ENCODE results near the gene NIN. TPM values are rescaled to one million over a fixed set of nuclear protein-coding genes. Genes with fewer than 3 reads are reported as not detected.

Gene NIN
- total and polyA plus RNA-seq, 4 donors: 1.7 to 11.1 (median 4.0) TPM

- WGBS: 36% methylated on average over 1 of the region's 1 CpG
- TF ChIP-seq ATF3 (IDR thresholded peaks at IDR 0.05) (no peak), ZBTB33 (IDR thresholded peaks at IDR 0.05) (no peak), HNF4A (conservative IDR thresholded peaks at IDR 0.05) (peak; percentile 45 to 69), HNF4G (IDR thresholded peaks at IDR 0.05) (no peak), MAX (IDR thresholded peaks at IDR 0.05) (no peak)
- peaks cover 0 to 5% (median 3%) of the 10 kb centered on the region in 4 donors for H3K36me3 ChIP-seq (ENCODE audit: control insufficient read depth in 4 of 4, insufficient read depth in 3 of 4, low read depth in 1 of 4, low read length in 3 of 4)
- DNase-seq (ENCODE audit: low spot score): no peak
- no peaks in the 10 kb centered on the region for H3K4me1 ChIP-seq (ENCODE audit: control insufficient read depth in 4 of 4, insufficient read depth in 4 of 4, low read length in 3 of 4)
- no peak overlapping the region for H3K9ac ChIP-seq (ENCODE audit: low read depth in 1 of 2, low read length in 2 of 2)
- no peak overlapping the region for H3K4me3 ChIP-seq (ENCODE audit: low read depth in 1 of 3, low read length in 3 of 3)
- no peaks in the 10 kb centered on the region for H3K9me3 ChIP-seq (ENCODE audit: control insufficient read depth in 4 of 4, low read length in 3 of 4)
- H3K27ac ChIP-seq (ENCODE audit: low read depth in 1 of 2, low read length in 2 of 2): no peak overlapping the region
- H3K27me3 ChIP-seq (ENCODE audit: control insufficient read depth in 4 of 4, insufficient read depth in 4 of 4, low read length in 3 of 4): no peaks in the 10 kb centered on the region
Measured at GRCh38 chr14:50718949-50719348, 112.0 kb downstream of the NIN start.

- no peak for DNase-seq (ENCODE audit: low spot score)
- no peaks in the 10 kb centered on the region for H3K9me3 ChIP-seq (ENCODE audit: control insufficient read depth in 4 of 4, low read length in 3 of 4)
- H3K4me3 ChIP-seq (ENCODE audit: low read depth in 1 of 3, low read length in 3 of 3): no peak overlapping the region
- TF ChIP-seq FOXA2 (IDR thresholded peaks at IDR 0.05) (no peak), MAX (IDR thresholded peaks at IDR 0.05) (no peak), YY1 (IDR thresholded peaks at IDR 0.05) (no peak), GABPA (IDR thresholded peaks at IDR 0.05 in 1 of 2, conservative IDR thresholded peaks at IDR 0.05 in 1 of 2) (no peak), HNF4A (conservative IDR thresholded peaks at IDR 0.05) (no peak), RAD21 (IDR thresholded peaks at IDR 0.05) (no peak), ATF3 (IDR thresholded peaks at IDR 0.05) (no peak), REST (IDR thresholded peaks at IDR 0.05) (no peak), EGR1 (IDR thresholded peaks at IDR 0.05; ENCODE audit: low read depth in 2 of 2) (no peak), TAF1 (conservative IDR thresholded peaks at IDR 0.05) (no peak), RXRA (IDR thresholded peaks at IDR 0.05) (no peak), SP1 (IDR thresholded peaks at IDR 0.05) (no peak)
- no peaks in the 10 kb centered on the region for H3K27me3 ChIP-seq (ENCODE audit: control insufficient read depth in 4 of 4, insufficient read depth in 4 of 4, low read length in 3 of 4)
- H3K4me1 ChIP-seq (ENCODE audit: control insufficient read depth in 4 of 4, insufficient read depth in 4 of 4, low read length in 3 of 4): no peaks in the 10 kb centered on the region
- no peaks in the 10 kb centered on the region for H3K36me3 ChIP-seq (ENCODE audit: control insufficient read depth in 4 of 4, insufficient read depth in 3 of 4, low read depth in 1 of 4, low read length in 3 of 4)
- 84% methylated on average over 7 of the region's 7 CpGs for WGBS
- no peak overlapping the region for H3K9ac ChIP-seq (ENCODE audit: low read depth in 1 of 2, low read length in 2 of 2)
- no peak overlapping the region for H3K27ac ChIP-seq (ENCODE audit: low read depth in 1 of 2, low read length in 2 of 2)
Measured at GRCh38 chr14:50717811-50718210, 113.2 kb downstream of the NIN start.

All from liver (tissue), 9 donors.